Heart right ventricle (tissue), 16 donors: Measurements from ENCODE around the gene AMOTL2. TPM values are rescaled to one million over a fixed set of nuclear protein-coding genes. Genes with fewer than 3 reads are reported as not detected.

Experiments used
- ATAC-seq, 8 donors: fragments of 200-7000 bp; cut with Tn5 transposase; one replicate each; pipeline ENCODE4 v1.9.1; 2020; ENCODE audit warnings: mild to moderate bottlenecking in 8 of 8, moderate library complexity in 8 of 8, moderate number of reproducible peaks in 1 of 8
- DNase-seq, 2 donors: peaks; one replicate each; pipeline ENCODE4 v3.0.0-alpha.2; 2020
- H3K27ac ChIP-seq, 10 donors: fragments of 200-600 bp; sonication (generic) in 2 of 10; one replicate each; pipeline versions ENCODE4 v1.5.0 to v1.8.0; 2020 to 2022; ENCODE audit warnings: mild to moderate bottlenecking in 3 of 10
- H3K27me3 ChIP-seq, 7 donors: fragments of 200-600 bp; one replicate each; pipeline ENCODE4 v1.8.0; 2021 to 2022; ENCODE audit warnings: mild to moderate bottlenecking in 2 of 7
- H3K36me3 ChIP-seq, 9 donors: fragments of 200-600 bp; sonication (generic) in 1 of 9; one replicate each; pipeline versions ENCODE4 v1.5.0 to v1.8.0; 2020 to 2022; ENCODE audit warnings: mild to moderate bottlenecking in 2 of 9
- H3K4me1 ChIP-seq, 9 donors: fragments of 200-600 bp; sonication (generic) in 1 of 9; one replicate each; pipeline versions ENCODE4 v1.5.0 to v1.8.0; 2020 to 2022; ENCODE audit warnings: mild to moderate bottlenecking in 4 of 9
- H3K4me3 ChIP-seq, 10 donors: fragments of 200-600 bp; sonication (generic) in 2 of 10; one replicate each; pipeline versions ENCODE4 v1.5.0 to v1.8.0; 2020 to 2022; ENCODE audit warnings: mild to moderate bottlenecking in 7 of 10, moderate library complexity in 2 of 10
- H3K9me3 ChIP-seq, 11 donors: fragments of 200-600 bp in 10 of 11; sonication (generic) in 2 of 11; one replicate each; pipeline versions ENCODE4 v1.5.0 to v1.8.0; 2013 to 2022; ENCODE audit warnings: mild to moderate bottlenecking in 2 of 11, control low read depth in 1 of 11, moderate library complexity in 1 of 11
- CTCF ChIP-seq, 9 donors: fragments of 200-600 bp; sonication (generic) in 2 of 9; IDR thresholded peaks; one replicate each; pipeline versions ENCODE4 v1.5.0 to v1.8.0; 2021 to 2022; ENCODE audit warnings: antibody characterized with exemption in 9 of 9, mild to moderate bottlenecking in 5 of 9, moderate library complexity in 1 of 9
- WGBS, 2 donors: extraction: QIAGEN DNeasy Blood & Tissue Kit; methylation state at CpG; one replicate each; pipeline ENCODE4 v1.1.7; 2013; ENCODE audit warnings: inconsistent platforms in 1 of 2; 5-methylcytosine and 5-hydroxymethylcytosine counted together
- intact Hi-C, 10 donors: fragments of 100-400 bp; cut with DNase I; formaldehyde crosslinking; loops; one replicate each; pipeline versions ENCODE4 v1.11.1 to v1.14.2; 2022
- polyA plus RNA-seq, 2 donors: library from polyadenylated mRNA; stranded (reverse); fragments of 200-250 nt; gene quantifications; one replicate each; pipeline ENCODE4 v1.2.3, GENCODE V29; 2013
- total RNA-seq, 10 donors: library from RNA; stranded (reverse); fragmentation: NEBNext Ultra II Directional in 3 of 10; extraction: Animal tissue kit (Norgen Biotek cat#: 25700) in 3 of 10; gene quantifications; one replicate each; pipeline versions ENCODE4 v1.2.1 to v1.2.4, GENCODE V29; 2021 to 2023
- donor health status: Arrhythmogenic right ventricular cardiomyopathy.
- donor health status: ischemic (EF 13 %, LVEDD 7.1; RV severe dilation, severe dysfunction).
- donor health status: healthy with polysubstance abuse.
- donor health status: DM: no; HTN: yes; CAD: no.
- donor health status: DM: no; HTN: no; CAD: no.
- donor health status: ischemic (EF 25% LVEDD 6.9; RV normal size, moderate dysfunction).
- donor health status: ischemic (EF 25% LVEDD 5.7; RV mildly dilated, moderate dysfunction).
- donor health status: healthy.
- donor health status: DM: yes; HTN: yes; CAD: no.
- donor health status: Ischemic cardiomyopathy.
- donor health status: ischemic (EF 35%, LVEDD 5.7; RV mildly dilated, moderate dysfunction).
- donor health status: nonischemic (EF 11% LVEDD 7.7; RV severe dilation, severe dysfunction).
- donor health status: DM: yes; HTN: yes; CAD: no.
- donor health status: PGD.
- donor health status: ischemic (EF 29% LVEDD 5.4; RV normal size, mild dysfunction).
- donor health status: nonischemic (EF 23%, LVEDD 6.1; RV moderate dilation, normal function).

AMOTL2 gene
- total and polyA plus RNA-seq, 12 donors, result 18.7 to 96.6 (median 54.1) TPM

GRCh38 chr3:134369231-134369741 is 5.0 kb downstream of the AMOTL2 start:
- TF ChIP-seq CTCF (IDR thresholded peaks at IDR 0.05), result no peak
- Histone ChIP-seq H3K9me3 (no peaks in the 10 kb centered on the region), H3K27ac (peak overlapping the region; percentile 33 to 100 (median 100)), H3K36me3 (peaks cover 0 to 76% (median 59%) of the 10 kb centered on the region in 9 donors), H3K4me3 (peak overlapping the region in 2 of 10 donors; percentile 23 to 76), H3K4me1 (peaks cover 43 to 88% (median 80%) of the 10 kb centered on the region in 9 donors), H3K27me3 (peaks cover 0 to 17% (median 0%) of the 10 kb centered on the region in 7 donors)
- ATAC-seq (no peak), DNase-seq (no peak)
- intact Hi-C loops, result loop anchor here in 2 of 10 donors (5.0 to 10.0 kb wide), 2 partner anchors 113 to 154 kb away; no protein-coding TSS in a partner anchor
- WGBS, 2 donors, result 26 to 34% methylated on average over 10 of the region's 10 CpGs

- Histone ChIP-seq H3K9me3 (no peaks in the 10 kb centered on the region), H3K4me1 (peaks cover 45 to 92% (median 85%) of the 10 kb centered on the region in 9 donors), H3K4me3 (no peak overlapping the region), H3K27me3 (peaks cover 0 to 18% (median 0%) of the 10 kb centered on the region in 7 donors), H3K36me3 (peaks cover 0 to 78% (median 59%) of the 10 kb centered on the region in 9 donors), H3K27ac (peak overlapping the region; percentile 33 to 100 (median 100))
- no peak for TF ChIP-seq CTCF (IDR thresholded peaks at IDR 0.05)
- 80 to 84% methylated on average over 4 of the region's 4 CpGs for WGBS, 2 donors
- DNase-seq (no peak), ATAC-seq (no peak)
- intact Hi-C loops, result loop anchor here in 2 of 10 donors (5.0 to 10.0 kb wide), 2 partner anchors 114 to 154 kb away; no protein-coding TSS in a partner anchor
These were observed 5.5 kb downstream of the AMOTL2 start for GRCh38 chr3:134368751-134369105.

GRCh38 chr3:134367869-134368750 is 6.1 kb downstream of the AMOTL2 start:
- intact Hi-C loops, result loop anchor here in 2 of 10 donors (5.0 to 10.0 kb wide), 2 partner anchors 114 to 153 kb away; no protein-coding TSS in a partner anchor
- DNase-seq, result no peak
- H3K27me3 ChIP-seq, result peaks cover 0 to 16% (median 0%) of the 10 kb centered on the region in 7 donors
- peaks cover 0 to 84% (median 64%) of the 10 kb centered on the region in 9 donors for H3K36me3 ChIP-seq
- no peak for TF ChIP-seq CTCF (IDR thresholded peaks at IDR 0.05)
- H3K4me1 ChIP-seq, result peaks cover 50 to 99% (median 91%) of the 10 kb centered on the region in 9 donors
- ATAC-seq, result no peak
- no peaks in the 10 kb centered on the region for H3K9me3 ChIP-seq
- 74 to 80% methylated on average over 8 of the region's 8 CpGs for WGBS, 2 donors
- H3K27ac ChIP-seq, result peak overlapping the region; percentile 33 to 100 (median 100)
- H3K4me3 ChIP-seq, result no peak overlapping the region
